HG03060 (cell line): ENCODE measurements around the gene CAST.
"Not testable (repeated sequence)": the region's sequence is repeated elsewhere in the genome, so short reads cannot be mapped to it uniquely, and the experiment has no call there.

ENCODE experiments used
- ATAC-seq: cut with Tn5 transposase; IDR thresholded peaks from one replicate; pipeline ENCODE4 v1.9.1; 2021; ENCODE audit warnings: low read depth, moderate number of reproducible peaks; ENCODE audit not compliant: unreplicated experiment

The CAST gene

DNA sequence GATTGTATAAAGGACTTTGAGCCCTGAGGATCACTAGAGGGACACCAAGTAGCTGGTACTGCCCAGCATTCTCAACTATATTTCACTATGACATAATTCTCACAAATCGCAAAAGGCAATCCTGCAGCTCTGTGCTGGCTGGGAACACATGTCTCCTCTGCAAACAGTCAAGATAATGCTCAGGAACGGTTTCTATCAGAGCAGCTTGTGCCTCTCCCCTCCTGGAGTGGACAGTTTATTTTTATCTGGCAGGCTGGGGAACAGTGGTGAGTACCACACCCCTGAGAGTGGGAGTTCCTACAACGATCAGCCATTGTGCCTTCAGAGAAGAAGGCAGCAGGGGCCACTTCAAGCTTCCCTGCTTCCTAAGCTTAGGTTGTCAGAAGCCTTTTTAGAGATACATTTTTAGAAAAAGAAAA is 79.7 kb downstream of the CAST start:
- no peak for ATAC-seq

DNA sequence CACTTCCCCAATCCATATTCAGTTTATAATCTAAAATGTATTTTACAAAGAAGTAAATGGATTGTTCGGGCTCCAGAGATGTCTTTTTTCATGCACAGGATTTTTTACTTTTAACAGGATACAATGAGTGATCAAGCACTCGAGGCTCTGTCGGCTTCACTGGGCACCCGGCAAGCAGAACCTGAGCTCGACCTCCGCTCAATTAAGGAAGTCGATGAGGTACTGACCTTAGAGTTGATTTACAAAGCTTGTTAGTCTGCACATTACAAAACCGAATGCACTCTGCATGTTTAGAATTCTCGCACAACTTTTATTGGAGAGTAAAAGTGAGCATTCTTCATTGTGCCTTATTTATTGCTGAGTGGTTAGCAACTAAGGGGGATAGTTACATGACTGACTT is 80.4 kb downstream of the CAST start:
- no peak for ATAC-seq

DNA sequence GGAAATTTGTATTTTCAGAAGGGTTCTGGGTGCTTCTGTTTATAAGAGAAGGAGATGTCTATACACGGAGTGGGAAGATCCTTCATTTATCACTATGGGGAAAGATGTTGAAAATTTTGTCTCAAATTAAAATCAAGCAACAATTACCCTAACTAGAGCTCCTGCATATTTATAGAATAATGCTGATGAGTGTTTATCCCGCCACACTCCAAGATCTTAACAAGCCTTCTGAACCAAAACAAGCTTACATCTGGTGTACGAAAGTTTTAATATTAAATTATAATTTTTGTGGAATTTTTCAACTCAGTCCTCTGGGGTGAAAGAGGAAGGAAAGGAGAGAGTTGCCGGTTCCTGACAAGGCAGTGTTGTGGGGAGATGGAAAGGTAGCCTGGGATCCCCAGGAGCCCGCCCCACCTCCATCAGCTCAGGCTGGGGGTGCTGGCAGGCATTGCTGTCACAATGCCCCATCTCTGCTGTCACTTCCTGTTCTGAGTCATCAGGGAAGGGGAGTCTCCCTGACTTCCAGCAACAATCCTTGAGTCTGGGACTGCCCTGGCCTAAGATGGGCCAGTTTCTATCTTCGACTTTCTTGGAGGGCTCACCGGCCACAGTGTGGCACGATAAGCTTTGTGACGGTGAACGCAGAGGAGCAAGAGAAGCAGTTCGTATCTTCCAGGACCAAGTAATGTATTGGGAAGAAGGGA is 81.0 kb downstream of the CAST start:
- ATAC-seq = no peak

DNA sequence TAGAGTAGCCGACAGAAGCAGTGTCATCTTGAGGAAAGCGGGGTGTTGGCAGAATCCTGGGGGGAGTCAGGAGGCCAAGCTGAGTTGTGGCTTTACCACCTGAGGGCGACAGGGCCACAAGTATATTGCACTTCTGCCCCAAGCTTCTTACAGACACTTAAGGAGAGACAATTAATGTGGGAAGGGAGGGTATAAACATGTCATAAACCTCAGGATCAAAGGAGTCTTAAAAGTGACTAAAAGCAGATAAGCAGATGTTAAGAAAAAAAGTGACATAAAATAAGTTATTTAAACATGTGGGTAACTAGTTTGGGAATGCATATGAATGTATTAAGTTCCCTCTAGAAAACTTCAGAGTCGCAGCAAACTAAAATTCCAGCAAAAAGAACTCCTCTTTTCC is 81.6 kb downstream of the CAST start:
- no peak for ATAC-seq

DNA sequence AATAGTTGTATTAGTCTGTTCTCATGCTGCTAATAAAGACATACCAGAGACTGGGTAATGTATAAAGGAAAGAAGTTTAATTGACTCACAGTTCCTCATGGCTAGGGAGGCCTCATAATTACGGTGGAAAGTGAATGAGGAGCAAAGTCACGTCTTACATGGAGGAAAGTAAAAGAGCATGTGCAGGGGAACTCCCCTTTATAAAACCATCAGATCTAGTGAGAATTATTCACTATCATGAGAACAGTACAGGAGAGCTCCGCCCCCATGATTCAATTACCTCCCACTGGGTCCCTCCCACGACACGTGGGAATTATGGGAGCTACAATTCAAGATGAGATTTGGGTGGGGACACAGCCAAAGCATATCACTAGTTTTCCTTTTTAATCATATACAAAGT is 82.0 kb downstream of the CAST start:
- not testable (repeated sequence) for ATAC-seq

DNA sequence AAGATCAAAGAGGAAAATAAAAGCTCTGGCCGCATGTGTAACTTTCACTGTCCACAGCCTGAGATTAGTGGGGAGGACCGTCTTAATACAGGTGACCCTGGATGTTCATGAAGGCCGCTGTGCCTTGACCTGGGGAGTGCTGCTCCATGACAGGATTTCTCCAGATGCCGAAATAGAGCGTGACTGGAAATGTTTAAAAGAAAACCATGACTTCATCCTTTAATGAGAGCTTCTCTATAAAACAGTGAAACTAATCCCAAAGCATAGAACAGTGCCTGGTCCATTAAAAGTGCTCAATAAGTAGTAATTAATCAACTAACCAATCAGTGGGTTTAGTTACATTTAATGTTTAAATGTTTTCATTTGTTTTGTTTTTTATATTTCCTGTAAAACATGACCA is 82.8 kb downstream of the CAST start:
- ATAC-seq = no peak

DNA sequence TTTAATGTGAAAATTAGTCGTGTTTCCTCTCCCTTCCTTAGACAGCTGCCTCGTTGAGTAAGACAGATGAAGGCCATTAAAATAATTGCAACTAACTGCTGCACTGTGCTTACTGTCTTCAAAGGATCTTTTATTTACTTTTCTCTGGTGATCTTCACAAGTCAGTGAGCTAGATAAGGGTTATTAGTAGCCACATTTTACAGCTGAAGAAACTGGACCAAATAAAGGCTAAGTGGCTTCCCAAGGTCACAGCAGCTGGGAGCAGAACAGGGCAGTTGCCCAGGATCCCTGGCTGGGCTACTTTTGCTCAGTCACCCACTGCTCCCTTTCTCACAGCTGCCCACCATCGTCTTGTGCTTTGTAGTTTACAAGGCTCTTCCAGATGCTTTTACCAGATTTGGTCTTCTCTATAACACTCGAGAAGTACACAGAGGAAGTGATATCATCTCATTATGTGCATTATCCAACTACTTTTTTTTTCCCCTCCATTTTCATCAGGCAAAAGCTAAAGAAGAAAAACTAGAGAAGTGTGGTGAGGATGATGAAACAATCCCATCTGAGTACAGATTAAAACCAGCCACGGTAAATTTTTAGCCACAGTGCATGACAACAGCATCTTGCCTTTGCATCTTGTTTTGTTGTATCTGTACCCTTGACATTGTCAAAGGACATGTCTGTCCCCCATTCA is 83.8 kb downstream of the CAST start:
- no peak for ATAC-seq

DNA sequence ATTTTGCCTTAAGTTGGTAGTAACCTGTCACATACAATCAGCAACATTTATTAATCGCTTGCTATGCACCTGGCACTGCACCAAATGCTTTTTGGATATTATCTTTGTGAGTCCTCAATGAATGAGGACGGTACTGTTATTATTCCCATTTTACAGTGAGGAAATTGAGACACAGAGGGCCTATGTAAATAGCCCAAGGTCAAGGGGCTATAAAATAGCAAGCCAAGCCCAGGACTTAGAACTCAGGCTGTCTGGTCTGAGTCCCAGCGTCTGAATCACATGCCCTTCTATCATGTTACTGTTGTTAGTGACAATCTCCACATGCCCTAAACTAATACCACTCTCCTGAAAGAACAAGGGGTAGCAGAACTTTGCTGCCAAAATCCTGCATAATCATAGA is 85.5 kb downstream of the CAST start:
- ATAC-seq = no peak

DNA sequence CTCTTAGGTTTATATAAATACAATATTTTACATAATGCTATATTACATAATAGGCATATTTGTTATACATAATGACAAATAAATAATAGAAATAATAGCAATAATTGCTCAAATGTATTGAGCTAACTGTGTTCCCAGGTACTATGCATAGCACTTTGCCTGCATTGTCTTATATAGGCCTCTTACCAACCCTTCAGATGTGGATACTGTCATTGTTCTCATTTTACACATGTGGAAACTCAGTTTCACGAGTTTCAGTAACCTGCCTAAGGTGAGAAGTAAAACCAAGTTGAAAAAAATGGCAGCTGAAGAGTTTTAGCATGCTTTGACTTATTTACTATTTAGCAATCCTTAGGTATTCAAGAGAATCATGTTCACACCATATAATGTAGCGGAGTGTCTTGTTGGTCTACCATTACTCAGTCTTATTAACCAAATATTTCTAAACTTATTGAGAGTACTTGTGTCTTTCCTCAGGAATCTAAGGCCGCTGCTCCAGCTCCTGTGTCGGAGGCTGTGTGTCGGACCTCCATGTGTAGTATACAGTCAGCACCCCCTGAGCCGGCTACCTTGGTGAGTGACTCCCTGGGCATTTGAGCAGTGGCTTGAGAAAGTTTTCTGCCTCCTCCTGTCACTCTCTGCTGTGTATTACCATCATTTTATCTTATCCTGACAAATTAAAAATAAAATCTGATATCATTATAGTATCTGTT is 88.1 kb downstream of the CAST start:
- no peak for ATAC-seq

DNA sequence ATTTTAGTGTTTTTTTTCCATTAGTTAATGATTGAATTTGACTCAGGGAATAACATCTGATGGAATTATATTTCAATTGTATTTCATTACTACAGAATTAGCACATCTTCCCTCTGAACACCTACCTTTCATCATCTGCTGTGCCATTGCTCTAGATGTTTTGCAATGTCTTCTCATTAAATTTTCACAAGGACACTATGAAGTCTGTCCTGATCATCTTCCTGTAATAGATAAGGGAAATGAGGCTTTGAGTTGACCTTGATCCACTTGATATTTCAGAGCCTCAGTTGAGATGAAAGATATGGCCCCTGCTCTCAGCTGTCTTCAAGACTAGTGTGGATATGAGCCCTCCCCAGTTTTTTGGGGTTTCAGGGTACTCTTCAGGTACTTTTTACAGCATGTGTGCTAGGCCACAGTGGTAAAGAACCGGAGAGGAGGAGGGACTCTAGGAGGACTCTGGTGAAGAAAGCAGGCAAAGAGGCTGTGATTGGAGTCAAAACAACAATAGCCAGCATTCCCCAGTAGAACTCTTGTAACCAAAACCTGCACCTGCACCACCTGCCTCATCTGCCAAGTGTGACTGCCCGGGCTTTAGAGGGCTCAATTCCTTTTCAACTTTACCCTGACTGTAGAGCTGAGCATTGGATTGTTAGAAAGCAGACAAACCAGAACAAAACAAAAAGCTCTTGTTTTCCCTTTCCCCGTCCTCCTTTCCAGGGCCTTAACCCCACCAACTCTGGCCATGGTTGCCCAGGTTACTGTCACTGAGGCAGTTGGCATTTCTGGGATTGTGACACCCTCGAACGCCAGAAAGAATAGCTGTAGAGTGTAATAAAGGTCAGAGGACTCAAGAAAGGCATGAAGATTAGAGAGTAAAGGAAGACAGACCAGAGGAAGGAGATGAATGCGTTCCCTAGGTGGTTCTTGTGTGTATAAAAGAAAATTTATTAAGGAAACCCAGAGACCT is 89.3 kb downstream of the CAST start:
- no peak for ATAC-seq

DNA sequence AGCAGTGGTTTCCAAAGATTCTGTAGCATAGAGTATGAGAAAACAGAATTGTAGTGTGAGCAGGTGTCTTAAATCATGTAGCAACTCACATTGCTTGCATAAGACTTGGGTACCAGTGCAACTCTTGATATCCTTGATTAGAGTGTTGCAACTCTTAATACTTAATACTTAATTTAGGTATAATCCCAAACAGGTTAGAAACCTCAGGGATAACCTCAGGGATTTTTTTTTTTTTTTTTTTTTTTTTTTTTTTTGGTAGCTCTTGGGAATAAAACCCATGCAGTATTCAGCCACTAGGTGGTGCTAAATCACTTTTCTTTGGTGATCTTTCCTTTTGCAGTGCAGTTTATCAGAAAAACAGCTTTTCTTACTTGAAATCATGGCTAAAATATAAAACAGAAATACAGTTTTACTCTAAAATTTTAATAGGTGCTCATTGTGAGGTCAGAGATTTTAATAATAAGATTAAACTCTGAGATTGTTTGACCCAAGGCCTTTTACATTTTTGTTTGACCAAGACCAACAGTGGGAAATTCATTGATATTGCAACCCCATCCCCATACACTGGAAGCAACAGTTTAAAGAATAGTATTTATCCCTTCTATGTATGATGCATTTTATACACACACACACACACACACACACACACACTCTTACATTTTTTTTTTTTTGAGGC is 90.3 kb downstream of the CAST start:
- no peak for ATAC-seq

DNA sequence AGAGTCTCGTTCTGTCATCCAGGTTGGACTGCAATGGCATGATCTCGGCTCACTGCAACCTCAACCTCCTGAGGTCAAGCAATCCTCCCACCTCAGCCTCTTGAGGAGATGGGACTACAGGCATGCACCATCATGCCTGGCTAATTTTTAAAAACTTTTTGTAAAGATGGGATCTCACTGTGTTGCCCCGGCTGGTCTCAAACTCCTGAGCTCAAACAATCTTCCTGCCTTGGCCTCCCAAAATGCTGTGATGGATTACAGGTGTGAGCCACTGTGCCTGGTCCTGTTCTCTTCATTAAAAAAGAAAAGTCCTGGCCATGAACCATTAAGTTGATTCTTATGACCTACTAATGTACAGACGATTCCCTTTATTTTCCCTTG is 90.8 kb downstream of the CAST start:
- no peak for ATAC-seq

DNA sequence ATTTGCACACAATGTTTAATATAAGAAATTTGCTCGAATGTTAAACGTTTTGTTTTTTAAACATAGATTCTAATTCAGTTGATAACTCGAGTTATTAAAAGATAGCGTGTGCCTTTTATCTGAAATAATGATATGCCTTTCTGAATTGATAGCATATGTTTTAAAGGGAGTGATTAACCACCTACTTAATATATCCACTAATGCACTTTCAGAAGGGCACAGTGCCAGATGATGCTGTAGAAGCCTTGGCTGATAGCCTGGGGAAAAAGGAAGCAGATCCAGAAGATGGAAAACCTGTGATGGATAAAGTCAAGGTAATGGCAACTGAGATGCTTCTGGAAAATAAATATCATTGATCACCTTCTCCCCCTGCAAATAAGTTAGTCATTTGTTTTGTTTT is 91.7 kb downstream of the CAST start:
- ATAC-seq = no peak

DNA sequence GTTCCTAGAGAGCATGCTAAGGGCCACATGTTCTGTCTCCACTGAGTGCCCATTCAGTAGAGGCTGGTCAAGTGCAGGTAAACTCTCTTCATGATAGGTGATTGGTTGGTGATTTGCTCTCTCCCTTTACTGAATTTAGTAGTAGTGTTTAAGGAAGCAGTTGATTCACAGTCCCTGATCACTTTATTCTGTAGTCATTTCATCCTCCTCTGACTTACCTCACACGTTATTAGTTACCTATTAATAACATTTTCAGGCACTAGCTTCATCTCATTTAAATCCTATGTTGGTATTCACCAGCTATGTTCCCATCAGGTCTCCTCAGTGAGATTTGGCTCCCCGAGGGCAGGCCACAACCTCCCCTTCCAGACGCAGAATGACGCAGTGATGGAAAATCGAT is 93.7 kb downstream of the CAST start:
- no peak for ATAC-seq

DNA sequence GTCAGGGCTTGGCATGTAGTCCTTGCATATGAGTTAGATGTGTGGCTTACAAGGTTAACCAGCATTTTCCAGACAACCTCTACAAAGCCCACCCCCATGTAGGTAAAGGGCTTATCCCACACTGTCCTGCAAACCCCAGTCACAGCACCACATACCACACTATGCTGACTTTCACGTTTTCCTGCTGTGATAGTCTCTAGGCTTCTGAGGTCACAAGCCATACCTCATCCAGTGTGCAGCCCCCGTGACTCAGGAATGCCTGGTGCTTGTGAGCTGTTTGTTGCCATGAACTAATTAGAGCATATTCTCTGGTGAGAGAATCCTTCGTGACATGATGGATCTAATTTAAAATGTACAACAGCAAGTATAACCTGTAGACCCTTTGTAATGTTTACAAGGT is 94.8 kb downstream of the CAST start:
- no peak for ATAC-seq

DNA sequence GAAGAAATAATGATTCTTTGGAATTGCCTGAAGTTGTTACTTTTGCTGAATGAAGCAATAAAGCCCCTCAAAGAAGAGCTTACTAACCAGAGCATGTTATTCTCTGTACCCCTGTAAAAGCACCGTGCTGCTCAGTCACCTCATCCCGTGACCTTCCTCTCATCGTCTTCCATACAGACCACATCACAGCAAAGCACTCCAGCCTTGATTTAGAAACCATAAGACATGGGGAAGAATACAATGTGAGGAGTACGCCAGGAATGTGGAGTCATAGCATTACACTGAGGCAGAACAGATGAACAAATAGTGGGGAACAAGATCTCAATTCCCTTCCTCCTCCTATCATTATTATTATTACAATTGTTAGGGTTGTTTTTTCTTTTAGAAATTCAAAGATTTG is 96.4 kb downstream of the CAST start:
- no peak for ATAC-seq

DNA sequence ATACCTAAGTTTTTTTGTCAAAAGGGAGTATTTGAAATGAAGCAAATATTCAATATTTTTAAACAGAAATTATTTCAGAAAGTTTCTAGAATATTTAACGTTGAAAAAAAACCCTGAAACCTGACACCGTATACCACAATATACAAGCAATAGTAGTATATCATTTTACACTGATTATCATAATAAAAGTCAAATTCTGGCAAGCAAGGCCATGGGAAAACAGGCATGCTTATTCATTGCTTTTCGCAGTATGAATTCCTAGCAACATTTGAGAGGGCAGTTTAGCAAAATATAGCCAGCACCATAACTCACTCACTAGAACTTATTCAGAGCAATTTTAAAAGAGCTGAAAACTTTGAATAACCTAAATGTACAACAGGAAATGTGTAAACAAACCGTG is 99.4 kb downstream of the CAST start:
- no peak for ATAC-seq

DNA sequence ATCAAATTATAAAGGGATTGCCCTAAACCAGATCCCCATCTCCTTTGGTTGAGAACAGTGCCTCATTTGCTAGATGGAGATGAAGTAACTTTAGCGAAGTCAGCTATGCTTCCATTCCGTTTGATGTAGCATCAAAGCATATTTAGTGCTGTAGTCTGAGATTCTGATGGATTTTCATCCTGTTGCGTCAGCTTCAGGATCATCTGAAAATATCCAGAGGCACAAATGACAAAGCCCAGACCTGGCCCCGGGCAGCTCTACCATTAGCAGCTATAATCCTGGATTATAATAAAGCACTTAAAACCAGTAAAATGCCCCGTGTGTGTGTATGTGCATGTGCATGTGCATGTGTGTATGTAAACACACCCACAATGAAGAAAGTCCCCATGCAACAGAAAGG is 100.8 kb downstream of the CAST start:
- ATAC-seq = no peak

DNA sequence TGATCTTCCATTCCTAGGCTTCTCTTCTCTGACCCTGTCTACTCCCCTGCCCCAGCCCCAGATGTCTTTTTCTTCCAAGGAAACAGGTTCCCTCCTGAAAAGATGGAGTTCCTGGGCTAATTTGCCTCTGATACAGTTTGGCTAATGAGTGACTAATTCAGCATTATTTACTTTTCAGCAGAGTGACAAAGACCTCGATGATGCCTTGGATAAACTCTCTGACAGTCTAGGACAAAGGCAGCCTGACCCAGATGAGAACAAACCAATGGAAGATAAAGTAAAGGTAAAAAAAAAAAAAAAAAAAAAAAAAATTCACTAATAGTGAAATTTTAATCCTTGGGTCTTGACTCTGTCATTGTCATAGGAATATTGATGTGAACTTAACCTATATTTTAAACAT is 102.9 kb downstream of the CAST start:
- no peak for ATAC-seq

DNA sequence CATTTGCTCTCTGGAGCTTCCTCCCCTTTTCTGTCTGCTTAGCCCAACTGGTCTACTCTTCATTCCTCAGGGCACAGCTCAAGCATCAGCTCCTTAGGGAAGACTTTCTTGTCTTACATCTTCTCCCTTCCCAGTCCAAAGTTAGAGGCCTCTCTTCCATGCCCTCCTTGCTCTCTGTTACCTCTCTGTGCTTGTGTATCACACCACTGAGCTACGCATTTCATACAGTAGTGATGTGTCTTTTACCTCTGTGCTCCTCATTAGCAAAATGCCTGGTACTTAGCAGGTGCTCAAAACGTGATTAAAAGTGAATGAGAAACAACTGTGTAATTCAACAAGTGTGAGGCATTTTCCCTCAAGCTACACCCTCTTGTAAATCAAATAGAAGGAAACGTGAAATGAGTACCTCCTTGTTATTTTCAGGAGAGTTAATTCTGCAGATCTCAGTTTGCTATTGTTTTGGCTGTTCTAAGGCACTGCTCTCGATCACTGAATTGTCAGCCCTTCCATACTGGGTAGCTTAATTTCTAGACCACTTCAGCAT is 106.6 kb downstream of the CAST start:
- ATAC-seq = no peak
